IMR-90 (cell line): ENCODE measurements around the gene TMTC1. TPM values are rescaled to one million over a fixed set of nuclear protein-coding genes. Genes with fewer than 3 reads are reported as not detected.

Source experiments
- ATAC-seq: fragments of 200-7000 bp; cut with Tn5 transposase; 2 replicates; pipeline ENCODE4 v1.9.1; 2020; ENCODE audit warnings: low read depth, mild to moderate bottlenecking, moderate library complexity
- BruUV-seq: library from RNA; stranded (reverse); fragments of 400-500 nt; replicated peaks from 2 replicates; lab custom pipeline; 2021; lab: Mats Ljungman, UMichigan
- CTCF ChIA-PET: fragments of 300-600 bp; formaldehyde crosslinking; extraction: SDS; loops from one replicate; lab custom pipeline; 2021; ENCODE audit warnings: antibody characterized with exemption; lab: Yijun Ruan, JAX
- POLR2A ChIA-PET: fragments of 300-600 bp; sonication (Branson Sonifier 250); formaldehyde crosslinking; loops from one replicate; lab custom pipeline; 2022; ENCODE audit warnings: antibody characterized with exemption; ENCODE audit not compliant: unreplicated experiment; lab: Charles Lee
- DNase-seq: peaks from one replicate; pipeline ENCODE4 v3.0.0; 2013
- H2AFZ ChIP-seq: replicated peaks from 2 replicates; pipeline ENCODE3; 2013; ENCODE audit warnings: low read length, mild to moderate bottlenecking; ENCODE audit not compliant: poor library complexity
- H2AK5ac ChIP-seq: 2 replicates; pipeline ENCODE4 v1.6.1; 2013; ENCODE audit warnings: low read depth, low read length, inconsistent platforms
- H2AK9ac ChIP-seq: replicated peaks from 2 replicates; pipeline ENCODE3; 2013; ENCODE audit warnings: mild to moderate bottlenecking, low read depth, low read length, moderate library complexity; ENCODE audit not compliant: poor library complexity
- H2BK120ac ChIP-seq: 2 replicates; pipeline ENCODE4 v1.6.1; 2013; ENCODE audit warnings: low read depth, low read length, inconsistent platforms
- H2BK15ac ChIP-seq: 3 replicates; pipeline ENCODE4 v1.6.1; 2013; ENCODE audit warnings: low read depth, low read length, inconsistent platforms
- H2BK20ac ChIP-seq: 2 replicates; pipeline ENCODE4 v1.6.1; 2013; ENCODE audit warnings: low read depth, mild to moderate bottlenecking, inconsistent platforms, low read length, moderate library complexity
- H2BK5ac ChIP-seq: 2 replicates; pipeline ENCODE4 v1.6.1; 2013; ENCODE audit warnings: mild to moderate bottlenecking, low read depth, low read length, inconsistent platforms; ENCODE audit not compliant: poor library complexity, severe bottlenecking
- H3K14ac ChIP-seq: replicated peaks from 2 replicates; pipeline ENCODE4 v1.6.1; 2013; ENCODE audit warnings: low read depth, low read length, inconsistent platforms
- H3K18ac ChIP-seq: 2 replicates; pipeline ENCODE4 v1.6.1; 2013; ENCODE audit warnings: low read depth, low read length, control low read depth
- H3K23ac ChIP-seq: 2 replicates; pipeline ENCODE4 v1.6.1; 2013; ENCODE audit warnings: low read depth, low read length, inconsistent platforms
- H3K27ac ChIP-seq: 2 replicates; pipeline ENCODE4 v1.5.1; 2013; ENCODE audit warnings: mild to moderate bottlenecking, control low read depth, low read length; ENCODE audit not compliant: insufficient read depth
- H3K27me3 ChIP-seq: 2 replicates; pipeline ENCODE4 v1.6.1; 2013; ENCODE audit warnings: low read length; ENCODE audit not compliant: control insufficient read depth, insufficient read depth
- H3K36me3 ChIP-seq: 2 replicates; pipeline ENCODE4 v1.6.1; 2013; ENCODE audit warnings: low read length, mixed read lengths; ENCODE audit not compliant: control insufficient read depth, insufficient read depth
- H3K4ac ChIP-seq: 2 replicates; pipeline ENCODE4 v1.6.1; 2013; ENCODE audit warnings: low read depth, low read length, inconsistent platforms
- H3K4me1 ChIP-seq: 2 replicates; pipeline ENCODE4 v1.6.1; 2013; ENCODE audit warnings: low read length, mixed read lengths; ENCODE audit not compliant: control insufficient read depth, insufficient read depth
- H3K4me2 ChIP-seq: 2 replicates; pipeline ENCODE4 v1.6.1; 2013; ENCODE audit warnings: low read depth, mild to moderate bottlenecking, control low read depth, low read length, moderate library complexity
- H3K4me3 ChIP-seq: 2 replicates; pipeline ENCODE4 v1.5.1; 2013; ENCODE audit warnings: low read depth, mild to moderate bottlenecking, control low read depth, low read length, moderate library complexity; ENCODE audit not compliant: insufficient read depth
- H3K56ac ChIP-seq: 2 replicates; pipeline ENCODE4 v1.6.1; 2013; ENCODE audit warnings: low read length, inconsistent platforms; ENCODE audit not compliant: insufficient read depth; ENCODE audit errors: extremely low read depth
- H3K79me1 ChIP-seq, 2 experiments: 2 replicates each; pipeline ENCODE4 v1.6.1; 2013; ENCODE audit warnings: low read length in 2 of 2, inconsistent platforms in 1 of 2, low read depth in 1 of 2
- H3K9ac ChIP-seq: 2 replicates; pipeline ENCODE4 v1.6.1; 2013; ENCODE audit warnings: low read depth, low read length, control low read depth
- H3K9me1 ChIP-seq: 2 replicates; pipeline ENCODE4 v1.6.1; 2013; ENCODE audit warnings: low read length, inconsistent platforms; ENCODE audit not compliant: insufficient read depth
- H3K9me3 ChIP-seq: 2 replicates; pipeline ENCODE4 v1.6.1; 2013; ENCODE audit warnings: low read length; ENCODE audit not compliant: control insufficient read depth, insufficient read depth
- H4K20me1 ChIP-seq: 2 replicates; pipeline ENCODE4 v1.6.1; 2013; ENCODE audit warnings: low read length, inconsistent platforms; ENCODE audit not compliant: insufficient read depth
- H4K5ac ChIP-seq: 2 replicates; pipeline ENCODE4 v1.6.1; 2013; ENCODE audit warnings: mild to moderate bottlenecking, low read depth, low read length, control low read depth
- H4K8ac ChIP-seq, 2 experiments: 2 replicates each; pipeline ENCODE4 v1.6.1; 2013; ENCODE audit warnings: low read depth in 2 of 2, low read length in 2 of 2, control low read depth in 1 of 2, inconsistent platforms in 1 of 2
- H4K91ac ChIP-seq: 2 replicates; pipeline ENCODE4 v1.6.1; 2013; ENCODE audit warnings: low read depth, low read length, inconsistent platforms; ENCODE audit not compliant: insufficient read depth
- CEBPB ChIP-seq: IDR thresholded peaks from 2 replicates; pipeline ENCODE4 v1.6.1; 2012; ENCODE audit warnings: low read depth, low read length, improper control_type of control experiment
- CHD1 ChIP-seq: IDR thresholded peaks from 2 replicates; pipeline ENCODE4 v1.6.1; 2012; ENCODE audit warnings: low read depth, low read length, improper control_type of control experiment
- FOS ChIP-seq: fragments of 150-350 bp; IDR thresholded peaks from 2 replicates; pipeline ENCODE4 v1.6.1; 2016; ENCODE audit warnings: low read depth, low read length
- MAZ ChIP-seq: IDR thresholded peaks from 2 replicates; pipeline ENCODE4 v1.6.1; 2012; ENCODE audit warnings: low read depth, mild to moderate bottlenecking, low read length, improper control_type of control experiment, moderate library complexity, borderline replicate concordance
- NFE2L2 ChIP-seq: fragments of 150-350 bp; IDR thresholded peaks from 2 replicates; pipeline ENCODE4 v1.6.1; 2016; ENCODE audit warnings: low read depth, mild to moderate bottlenecking, low read length
- dilution Hi-C: fragments of 300-500 bp; cut with HindIII; formaldehyde crosslinking; loops from one replicate; pipeline ENCODE4 v1.14.3; 2018; ENCODE audit warnings: low sequenced_read_pairs; ENCODE audit not compliant: unreplicated experiment
- in situ Hi-C: fragments of 300-500 bp; cut with MboI; formaldehyde crosslinking; loops from 3 replicates; pipeline ENCODE4 v1.14.3; 2019; ENCODE audit warnings: low sequenced_read_pairs, inconsistent platforms, mixed read lengths
- intact Hi-C: fragments of 100-400 bp; cut with micrococcal nuclease; formaldehyde crosslinking; loops from 2 replicates; pipeline ENCODE4 v1.10.0; 2022
- polyA plus RNA-seq, 3 experiments: library from polyadenylated mRNA; depleted of rRNA; stranded (reverse); fragments of >200 nt; gene quantifications; 2 replicates each; pipeline ENCODE4 v1.2.3, GENCODE V29; 2012; ENCODE audit warnings: low replicate concordance in 1 of 3
- total RNA-seq: library from RNA; depleted of rRNA; stranded (reverse); fragments of >200 nt; gene quantifications from 2 replicates; pipeline ENCODE4 v1.2.3, GENCODE V29; 2012
- TF ChIP-seq, protein P1 (sequence below): fragments of 150-350 bp; IDR thresholded peaks from 2 replicates; pipeline ENCODE4 v1.6.1; 2017; ENCODE audit warnings: mild to moderate bottlenecking, antibody characterized with exemption, low read length, low read depth
- TF ChIP-seq, protein P2 (sequence below): conservative IDR thresholded peaks from 2 replicates; pipeline ENCODE4 v1.5.1; 2012; ENCODE audit warnings: mild to moderate bottlenecking, low read depth, low read length, improper control_type of control experiment

Gene TMTC1
- total and polyA plus RNA-seq, 2 of the 4 experiments (the other 2 are of a cell fraction): 12.5 to 36.4 TPM

DNA sequence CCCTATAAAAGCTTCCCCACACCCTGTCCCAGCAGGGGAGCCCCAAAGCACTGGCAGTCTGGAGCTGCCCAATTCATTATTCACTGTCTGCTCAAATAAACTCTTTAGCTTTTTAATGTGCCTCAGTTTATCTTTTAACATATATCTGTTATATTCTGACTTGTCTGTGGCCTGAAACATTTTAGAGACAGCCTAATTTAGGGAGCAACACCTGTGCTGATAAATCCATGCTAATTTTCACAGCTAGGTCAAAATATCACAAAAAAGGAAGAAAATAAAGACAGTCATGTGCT lies 32.9 kb downstream of the TMTC1 start:
- BruUV-seq: no TSS peak
- Histone ChIP-seq H3K79me1 (peaks cover 4 to 10% of the 10 kb centered on the region in 2 experiments; a peak in 2 of 4 replicates), H3K56ac (no peak overlapping the region), H3K4me2 (no peak overlapping the region; the same call in 1 of the 2 replicates), H3K27ac (no peak overlapping the region), H4K91ac (no peak overlapping the region), H3K9me3 (no peaks in the 10 kb centered on the region), H2BK120ac (no peak overlapping the region), H2BK15ac (no peak overlapping the region), H4K5ac (no peak overlapping the region; the same call in 1 of the 2 replicates), H3K4me3 (no peak overlapping the region), H3K27me3 (no peaks in the 10 kb centered on the region), H3K36me3 (peaks cover 45% of the 10 kb centered on the region), H2AFZ (no peak overlapping the region), H3K14ac (no peak overlapping the region), H3K9ac (no peak overlapping the region), H4K20me1 (no peaks in the 10 kb centered on the region), H3K4ac (no peak overlapping the region), H3K23ac (no peak overlapping the region), H4K8ac (peak overlapping the region in 1 of 2 experiments; percentile 87; a peak in 2 of 4 replicates), H2AK9ac (no peak overlapping the region), H2BK20ac (no peak overlapping the region), H3K18ac (no peak overlapping the region), H3K9me1 (peaks cover 10% of the 10 kb centered on the region), H2AK5ac (no peak overlapping the region), H3K4me1 (peaks cover 13% of the 10 kb centered on the region), H2BK5ac (no peak overlapping the region)
- no peak for DNase-seq
- no peak for ATAC-seq
- dilution Hi-C loops: no loop called here
- TF ChIP-seq NFE2L2 (no peak), CHD1 (no peak), CEBPB (no peak), FOS (no peak), MAZ (no peak)
- TF ChIP-seq, protein P1, sequence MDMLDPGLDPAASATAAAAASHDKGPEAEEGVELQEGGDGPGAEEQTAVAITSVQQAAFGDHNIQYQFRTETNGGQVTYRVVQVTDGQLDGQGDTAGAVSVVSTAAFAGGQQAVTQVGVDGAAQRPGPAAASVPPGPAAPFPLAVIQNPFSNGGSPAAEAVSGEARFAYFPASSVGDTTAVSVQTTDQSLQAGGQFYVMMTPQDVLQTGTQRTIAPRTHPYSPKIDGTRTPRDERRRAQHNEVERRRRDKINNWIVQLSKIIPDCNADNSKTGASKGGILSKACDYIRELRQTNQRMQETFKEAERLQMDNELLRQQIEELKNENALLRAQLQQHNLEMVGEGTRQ: no peak
- TF ChIP-seq, protein P2, sequence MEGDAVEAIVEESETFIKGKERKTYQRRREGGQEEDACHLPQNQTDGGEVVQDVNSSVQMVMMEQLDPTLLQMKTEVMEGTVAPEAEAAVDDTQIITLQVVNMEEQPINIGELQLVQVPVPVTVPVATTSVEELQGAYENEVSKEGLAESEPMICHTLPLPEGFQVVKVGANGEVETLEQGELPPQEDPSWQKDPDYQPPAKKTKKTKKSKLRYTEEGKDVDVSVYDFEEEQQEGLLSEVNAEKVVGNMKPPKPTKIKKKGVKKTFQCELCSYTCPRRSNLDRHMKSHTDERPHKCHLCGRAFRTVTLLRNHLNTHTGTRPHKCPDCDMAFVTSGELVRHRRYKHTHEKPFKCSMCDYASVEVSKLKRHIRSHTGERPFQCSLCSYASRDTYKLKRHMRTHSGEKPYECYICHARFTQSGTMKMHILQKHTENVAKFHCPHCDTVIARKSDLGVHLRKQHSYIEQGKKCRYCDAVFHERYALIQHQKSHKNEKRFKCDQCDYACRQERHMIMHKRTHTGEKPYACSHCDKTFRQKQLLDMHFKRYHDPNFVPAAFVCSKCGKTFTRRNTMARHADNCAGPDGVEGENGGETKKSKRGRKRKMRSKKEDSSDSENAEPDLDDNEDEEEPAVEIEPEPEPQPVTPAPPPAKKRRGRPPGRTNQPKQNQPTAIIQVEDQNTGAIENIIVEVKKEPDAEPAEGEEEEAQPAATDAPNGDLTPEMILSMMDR: no peak
- intact Hi-C loops: no loop called here
- in situ Hi-C loops: no loop called here
- ChIA-PET POLR2A (no interaction called here), CTCF (interaction anchor here (1.0 kb wide), 1 partner anchor 9 kb away, joined by 4 read pairs; no protein-coding TSS in a partner anchor)
